ENCODE data around the gene CENPI. TPM values are rescaled to one million over a fixed set of nuclear protein-coding genes. Genes with fewer than 3 reads are reported as not detected.

The CENPI gene
- total RNA-seq (2022; extraction: Qiagen RNA extraction), result 11.0 to 14.9 TPM (median 13.1 TPM) in 5 replicates

GRCh38 chrX:101097546-101098453 is at the start of gene CENPI:
Gene CENPI, plus strand, starts transcription at chrX:101098204. Its CDS starts 2,867 bp downstream, at chrX:101101071.

GRCh38 chrX:101051549-101052302 is 46.3 kb upstream of the CENPI start, which contains the start of gene TRMT2B:
Gene TRMT2B, minus strand, starts transcription at chrX:101052111. Its CDS starts 9,822 bp downstream, at chrX:101042289.

GRCh38 chrX:101078716-101079598 is 19.0 kb upstream of the CENPI start, which contains the start of gene TMEM35A:
Gene TMEM35A, plus strand, starts transcription at chrX:101078879. Its CDS starts 124 bp downstream, at chrX:101079003.

Other genes starting within 250 kb of the CENPI start
- gene NOX1, start 223.8 kb upstream of the CENPI start, total RNA-seq (2022; extraction: Qiagen RNA extraction), result 0.06 to 0.18 TPM (median 0.10 TPM) in 3 of 5 replicates, not detected in the others
- gene XKRX, start 169.3 kb upstream of the CENPI start, total RNA-seq (2022; extraction: Qiagen RNA extraction), result 0.73 to 0.94 TPM (median 0.91 TPM) in 5 replicates
- gene ARL13A, start 128.5 kb upstream of the CENPI start, total RNA-seq (2022; extraction: Qiagen RNA extraction), result 0.09 to 0.19 TPM (median 0.17 TPM) in 5 replicates
- 13.5 to 17.1 TPM (median 14.4 TPM) in 5 replicates for gene TRMT2B, start 46.1 kb upstream of the CENPI start, total RNA-seq (2022; extraction: Qiagen RNA extraction)
- not detected in 5 replicates for gene TMEM35A, start 19.3 kb upstream of the CENPI start, total RNA-seq (2022; extraction: Qiagen RNA extraction)
- gene DRP2, start 121.6 kb downstream of the CENPI start, total RNA-seq (2022; extraction: Qiagen RNA extraction), result 0.14 to 0.18 TPM (median 0.16 TPM) in 5 replicates
- 0.08 to 0.23 TPM (median 0.10 TPM) in 5 replicates for gene TAF7L, start 193.1 kb downstream of the CENPI start, total RNA-seq (2022; extraction: Qiagen RNA extraction)

All from A549 treated with AZD2906 at 1 μM for 4 hours (cell line).